ENCODE data around the gene ZNF576. TPM values are rescaled to one million over a fixed set of nuclear protein-coding genes. Genes with fewer than 3 reads are reported as not detected.
A peak's percentile ranks its signal among the peaks of the same experiment; 100 is the strongest.
"Not testable (repeated sequence)": the region's sequence is repeated elsewhere in the genome, so short reads cannot be mapped to it uniquely, and the experiment has no call there.

Gene ZNF576
- total RNA-seq = 9.0 and 9.9 TPM in 2 replicates

GRCh38 chr19:43595999-43596841, at the start of gene ZNF576, which contains the start of gene IRGQ:
Gene ZNF576, plus strand, starts transcription at chr19:43596595. Its CDS starts 514 bp downstream, at chr19:43597109.
Gene IRGQ, minus strand, starts transcription at chr19:43596134. Its CDS starts 796 bp downstream, at chr19:43595338.
- TF ChIP-seq CTCF (IDR thresholded peaks at IDR 0.05; ENCODE audit: insufficient read depth, low read depth, low read length) = no peak
- peak within 1 kb of the TSS; percentile 87 for H3K4me3 ChIP-seq (ENCODE audit: low read depth, low read length)
- DNase-seq (ENCODE audit: low read depth) = peak; percentile 100

GRCh38 chr19:43547926-43548325, 48.5 kb upstream of the ZNF576 start:
- not testable (repeated sequence) for H3K4me3 ChIP-seq (ENCODE audit: low read depth, low read length); DNase-seq (ENCODE audit: low read depth)

- no peak for DNase-seq (ENCODE audit: low read depth)
- no peak for TF ChIP-seq CTCF (IDR thresholded peaks at IDR 0.05; ENCODE audit: insufficient read depth, low read depth, low read length)
- H3K4me3 ChIP-seq (ENCODE audit: low read depth, low read length) = no peak overlapping the region
Measured at GRCh38 chr19:43548706-43549105, 47.7 kb upstream of the ZNF576 start.

- no peak for DNase-seq (ENCODE audit: low read depth)
- H3K4me3 ChIP-seq (ENCODE audit: low read depth, low read length) = no peak overlapping the region
- TF ChIP-seq CTCF (IDR thresholded peaks at IDR 0.05; ENCODE audit: insufficient read depth, low read depth, low read length) = no peak
Measured at GRCh38 chr19:43551399-43552197, 44.8 kb upstream of the ZNF576 start.

- DNase-seq (ENCODE audit: low read depth) = no peak
- H3K4me3 ChIP-seq (ENCODE audit: low read depth, low read length) = no peak overlapping the region
- TF ChIP-seq CTCF (IDR thresholded peaks at IDR 0.05; ENCODE audit: insufficient read depth, low read depth, low read length) = no peak
Measured at GRCh38 chr19:43552198-43552450, 44.3 kb upstream of the ZNF576 start.

GRCh38 chr19:43552616-43553015, 43.8 kb upstream of the ZNF576 start:
- H3K4me3 ChIP-seq (ENCODE audit: low read depth, low read length) = no peak overlapping the region
- no peak for DNase-seq (ENCODE audit: low read depth)
- no peak for TF ChIP-seq CTCF (IDR thresholded peaks at IDR 0.05; ENCODE audit: insufficient read depth, low read depth, low read length)

- H3K4me3 ChIP-seq (ENCODE audit: low read depth, low read length) = no peak overlapping the region
- TF ChIP-seq CTCF (IDR thresholded peaks at IDR 0.05; ENCODE audit: insufficient read depth, low read depth, low read length) = no peak
- DNase-seq (ENCODE audit: low read depth) = no peak
Measured at GRCh38 chr19:43553656-43554055, 42.7 kb upstream of the ZNF576 start.
